DOHH2 (cell line): ENCODE measurements around the gene AGTRAP.

ENCODE experiments used
- H3F3A ChIP-seq: fragments of 200-600 bp; sonication (generic), shearing (Covaris generic); 2 replicates; pipeline ENCODE4 v1.6.0; 2016; ENCODE audit warnings: antibody characterized with exemption, mild to moderate bottlenecking; ENCODE audit not compliant: control insufficient read depth, insufficient read depth
- H3K27ac ChIP-seq: fragments of 200-600 bp; sonication (generic); 2 replicates; pipeline ENCODE4 v1.5.1; 2014; ENCODE audit warnings: low read depth, mild to moderate bottlenecking, low read length, moderate library complexity
- H3K27me3 ChIP-seq: fragments of 200-600 bp; sonication (generic); 2 replicates; pipeline ENCODE4 v1.6.1; 2014; ENCODE audit warnings: mild to moderate bottlenecking, low read length, mixed read lengths; ENCODE audit not compliant: control insufficient read depth
- H3K36me3 ChIP-seq: fragments of 200-600 bp; sonication (generic); 2 replicates; pipeline ENCODE4 v1.6.1; 2014; ENCODE audit warnings: mild to moderate bottlenecking, low read length, moderate library complexity, mixed read lengths; ENCODE audit not compliant: control insufficient read depth
- H3K4me1 ChIP-seq: fragments of 200-600 bp; sonication (generic); 2 replicates; pipeline ENCODE4 v1.6.1; 2014; ENCODE audit warnings: mild to moderate bottlenecking, low read length, mixed read lengths; ENCODE audit not compliant: control insufficient read depth
- H3K4me2 ChIP-seq: fragments of 200-600 bp; sonication (generic); 2 replicates; pipeline ENCODE4 v1.6.0; 2014; ENCODE audit warnings: mild to moderate bottlenecking, low read length, moderate library complexity
- H3K4me3 ChIP-seq: fragments of 200-600 bp; sonication (generic); 2 replicates; pipeline ENCODE4 v1.5.1; 2014; ENCODE audit warnings: mild to moderate bottlenecking, low read length, mixed read lengths
- H3K79me2 ChIP-seq: fragments of 200-600 bp; sonication (generic); 2 replicates; pipeline ENCODE4 v1.6.1; 2014; ENCODE audit warnings: mild to moderate bottlenecking, low read length, mixed read lengths; ENCODE audit not compliant: control insufficient read depth
- H3K9me2 ChIP-seq: fragments of 200-600 bp; sonication (generic); replicated peaks from 2 replicates; pipeline ENCODE4 v1.6.1; 2014; ENCODE audit warnings: mild to moderate bottlenecking, low read length, mixed read lengths; ENCODE audit not compliant: control insufficient read depth
- H3K9me3 ChIP-seq: fragments of 200-600 bp; sonication (generic); 2 replicates; pipeline ENCODE4 v1.6.1; 2014; ENCODE audit warnings: antibody characterized with exemption, low read length, mixed read lengths; ENCODE audit not compliant: control insufficient read depth, insufficient read depth
- H4K20me1 ChIP-seq: fragments of 200-600 bp; sonication (generic); 2 replicates; pipeline ENCODE4 v1.6.0; 2014; ENCODE audit warnings: low read depth, mild to moderate bottlenecking, antibody characterized with exemption, low read length, moderate library complexity; ENCODE audit not compliant: control insufficient read depth, insufficient read depth
- EZH2phosphoT487 ChIP-seq: fragments of 200-600 bp; sonication (generic); IDR thresholded peaks from 2 replicates; pipeline ENCODE4 v1.6.1; 2017; ENCODE audit warnings: borderline replicate concordance, mild to moderate bottlenecking, antibody characterized with exemption, low read length, moderate library complexity, mixed read lengths
- TF ChIP-seq, protein P1 (sequence below): fragments of 200-600 bp; sonication (generic); IDR thresholded peaks from one replicate; pipeline ENCODE4 v1.5.1; 2014; ENCODE audit warnings: antibody characterized with exemption, mild to moderate bottlenecking, low read depth, low read length; ENCODE audit not compliant: poor library complexity, severe bottlenecking

AGTRAP gene

GRCh38 chr1:11691302-11691914 lies 44.5 kb upstream of the AGTRAP start, which contains the start of gene DRAXIN:
Gene DRAXIN (plus strand): TSS chr1:11691710. CDS start chr1:11706259, 14,549 bp downstream.
- Histone ChIP-seq H3K4me2 (no peak within 1 kb of the TSS), H3K4me3 (no peak within 1 kb of the TSS), H3K9me3 (no peaks in the 10 kb centered on the region), H3K9me2 (no peaks in the 10 kb centered on the region), H3F3A (0 out of 2 replicates have a peak, but pooled peaks cover 2% of the 10 kb centered on the region), H3K4me1 (no peaks in the 10 kb centered on the region), H4K20me1 (no peaks in the 10 kb centered on the region), H3K36me3 (no peaks in the 10 kb centered on the region), H3K27ac (no peak within 1 kb of the TSS), H3K79me2 (no peaks in the 10 kb centered on the region), H3K27me3 (peaks cover 55% of the 10 kb centered on the region)
- no peak for TF ChIP-seq EZH2phosphoT487
- TF ChIP-seq, protein P1, sequence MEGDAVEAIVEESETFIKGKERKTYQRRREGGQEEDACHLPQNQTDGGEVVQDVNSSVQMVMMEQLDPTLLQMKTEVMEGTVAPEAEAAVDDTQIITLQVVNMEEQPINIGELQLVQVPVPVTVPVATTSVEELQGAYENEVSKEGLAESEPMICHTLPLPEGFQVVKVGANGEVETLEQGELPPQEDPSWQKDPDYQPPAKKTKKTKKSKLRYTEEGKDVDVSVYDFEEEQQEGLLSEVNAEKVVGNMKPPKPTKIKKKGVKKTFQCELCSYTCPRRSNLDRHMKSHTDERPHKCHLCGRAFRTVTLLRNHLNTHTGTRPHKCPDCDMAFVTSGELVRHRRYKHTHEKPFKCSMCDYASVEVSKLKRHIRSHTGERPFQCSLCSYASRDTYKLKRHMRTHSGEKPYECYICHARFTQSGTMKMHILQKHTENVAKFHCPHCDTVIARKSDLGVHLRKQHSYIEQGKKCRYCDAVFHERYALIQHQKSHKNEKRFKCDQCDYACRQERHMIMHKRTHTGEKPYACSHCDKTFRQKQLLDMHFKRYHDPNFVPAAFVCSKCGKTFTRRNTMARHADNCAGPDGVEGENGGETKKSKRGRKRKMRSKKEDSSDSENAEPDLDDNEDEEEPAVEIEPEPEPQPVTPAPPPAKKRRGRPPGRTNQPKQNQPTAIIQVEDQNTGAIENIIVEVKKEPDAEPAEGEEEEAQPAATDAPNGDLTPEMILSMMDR = no peak

DNA sequence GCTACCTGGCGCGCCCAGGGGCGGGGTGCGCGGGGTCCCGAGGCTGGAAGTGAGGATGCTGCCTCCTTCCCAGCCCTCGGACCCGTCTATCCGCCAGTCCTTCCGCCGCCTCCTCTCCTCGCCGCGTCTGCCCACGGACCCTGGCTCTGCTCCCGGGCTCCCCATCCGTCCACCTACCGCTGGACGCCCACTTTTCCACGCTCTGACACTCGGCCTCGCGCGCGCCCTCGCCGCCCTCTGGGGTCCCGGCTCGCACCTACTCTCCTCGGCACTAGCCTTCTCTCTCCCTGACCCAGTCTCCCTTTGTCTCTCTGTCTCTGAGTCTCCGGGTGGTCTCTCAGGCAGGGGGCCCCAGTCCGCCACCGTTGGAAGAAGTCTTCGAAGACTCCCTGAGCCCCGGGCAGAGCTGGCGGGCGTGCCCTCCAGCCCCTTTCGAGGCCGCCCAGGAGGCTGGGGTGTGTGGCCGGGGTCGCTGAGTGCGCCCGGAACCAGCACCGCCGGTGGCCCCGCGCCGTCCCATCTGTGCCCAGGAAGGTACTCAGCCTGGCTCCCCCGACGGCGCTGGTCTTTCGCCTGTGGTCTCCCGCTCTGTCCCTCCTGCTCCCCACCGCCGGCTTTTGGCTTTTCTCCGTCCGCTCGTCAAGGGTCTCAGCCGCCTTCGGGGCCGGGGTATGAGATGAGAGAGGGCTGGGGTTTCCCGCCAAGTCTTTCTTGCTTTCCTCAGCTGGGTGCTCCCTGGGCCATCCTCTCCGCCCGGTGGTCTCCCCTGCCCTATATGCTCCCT lies 43.8 kb upstream of the AGTRAP start:
- Histone ChIP-seq H3K9me3 (no peaks in the 10 kb centered on the region), H3K4me2 (no peak overlapping the region), H3K27me3 (peaks cover 55% of the 10 kb centered on the region), H3F3A (0 out of 2 replicates have a peak, but pooled peaks cover 2% of the 10 kb centered on the region), H3K27ac (no peak overlapping the region), H3K4me3 (no peak overlapping the region), H3K4me1 (no peaks in the 10 kb centered on the region), H4K20me1 (no peaks in the 10 kb centered on the region), H3K9me2 (no peaks in the 10 kb centered on the region), H3K36me3 (no peaks in the 10 kb centered on the region), H3K79me2 (no peaks in the 10 kb centered on the region)
- TF ChIP-seq, protein P1 = no peak
- TF ChIP-seq EZH2phosphoT487 = no peak

DNA sequence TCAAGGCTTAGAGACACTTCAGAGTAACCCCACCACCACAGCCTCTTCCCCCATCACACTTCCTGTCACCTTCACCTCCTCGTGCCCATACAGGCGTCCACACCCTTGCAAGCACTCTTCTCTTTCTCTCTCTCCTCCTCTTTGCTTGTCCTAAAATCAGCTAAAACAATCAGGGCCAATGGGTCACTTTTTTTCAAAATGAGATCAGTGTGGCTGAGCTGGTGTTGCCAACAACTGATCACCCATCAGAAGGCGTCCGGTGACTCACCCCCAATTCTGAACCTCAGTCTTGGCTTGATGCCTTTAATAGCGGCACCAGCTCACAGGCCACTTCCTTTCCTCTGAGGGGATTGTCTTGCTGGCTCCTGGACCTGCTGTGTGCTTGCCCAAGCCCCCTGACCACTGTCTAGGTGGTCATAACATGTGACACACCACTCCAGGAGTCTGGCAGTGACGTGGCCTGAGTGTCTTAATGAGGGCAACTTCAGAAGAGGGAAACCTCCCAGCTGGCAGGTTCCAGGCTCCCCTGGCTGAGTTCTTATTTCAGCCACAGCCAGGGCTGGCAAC lies 42.8 kb upstream of the AGTRAP start:
- Histone ChIP-seq H3F3A (0 out of 2 replicates have a peak, but pooled peaks cover 2% of the 10 kb centered on the region), H3K4me3 (no peak overlapping the region), H3K9me2 (no peaks in the 10 kb centered on the region), H3K27ac (no peak overlapping the region), H4K20me1 (no peaks in the 10 kb centered on the region), H3K27me3 (peaks cover 55% of the 10 kb centered on the region), H3K4me2 (no peak overlapping the region), H3K9me3 (no peaks in the 10 kb centered on the region), H3K36me3 (no peaks in the 10 kb centered on the region), H3K79me2 (no peaks in the 10 kb centered on the region), H3K4me1 (no peaks in the 10 kb centered on the region)
- no peak for TF ChIP-seq EZH2phosphoT487
- TF ChIP-seq, protein P1 = no peak
